HG03159 (cell line): Measurements from ENCODE around the gene TMEM52.

Experiments used
- ATAC-seq: cut with Tn5 transposase; IDR thresholded peaks from one replicate; pipeline ENCODE4 v1.9.1; 2021; ENCODE audit warnings: mild to moderate bottlenecking, moderate library complexity; ENCODE audit not compliant: unreplicated experiment

The TMEM52 gene

DNA sequence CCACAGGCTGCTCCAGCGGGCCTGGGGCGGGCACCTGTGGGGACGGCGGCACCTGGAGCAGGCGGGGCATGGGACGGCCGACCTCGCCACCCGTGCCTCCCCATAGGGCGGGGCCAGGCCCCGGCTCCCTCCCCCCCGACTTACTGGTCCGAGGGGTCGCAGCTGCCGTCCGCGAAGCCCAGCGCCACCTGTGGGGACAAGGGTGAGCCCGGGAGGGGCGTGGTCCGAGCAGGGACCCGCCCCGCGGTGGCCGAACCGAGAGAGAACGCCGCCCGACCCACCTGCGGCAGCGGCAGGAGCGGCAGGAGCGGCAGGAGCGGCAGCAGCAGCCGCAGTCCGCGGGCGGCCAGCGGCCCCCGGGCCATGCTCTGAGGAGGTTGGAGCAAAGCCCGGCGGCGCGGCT, at the start of gene TMEM52:
TSS of gene TMEM52 (minus strand) at position 379 of the 403 bp plus-strand sequence. CDS start at position 365, 14 bp downstream.
- peak; percentile 27 for ATAC-seq

DNA sequence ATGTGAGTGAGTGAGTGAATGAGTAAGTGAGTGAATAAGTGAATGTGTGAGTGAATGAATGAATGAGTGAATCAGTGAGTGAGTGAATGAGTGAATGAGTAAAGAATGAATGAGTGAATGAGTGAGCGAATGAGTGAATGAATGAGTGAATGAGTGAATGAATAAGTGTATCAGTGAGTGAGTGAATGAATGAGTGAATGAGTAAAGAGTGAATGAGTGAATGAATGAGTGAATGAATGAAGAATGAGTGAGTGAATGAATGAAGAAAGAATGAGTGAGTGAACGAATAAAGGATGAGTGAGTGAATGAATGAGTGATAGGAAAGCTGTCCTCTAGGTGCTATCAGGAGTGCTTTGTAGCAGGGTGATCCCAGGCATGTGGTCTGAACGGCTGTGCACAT, 48.8 kb upstream of the TMEM52 start:
- ATAC-seq, result no peak

DNA sequence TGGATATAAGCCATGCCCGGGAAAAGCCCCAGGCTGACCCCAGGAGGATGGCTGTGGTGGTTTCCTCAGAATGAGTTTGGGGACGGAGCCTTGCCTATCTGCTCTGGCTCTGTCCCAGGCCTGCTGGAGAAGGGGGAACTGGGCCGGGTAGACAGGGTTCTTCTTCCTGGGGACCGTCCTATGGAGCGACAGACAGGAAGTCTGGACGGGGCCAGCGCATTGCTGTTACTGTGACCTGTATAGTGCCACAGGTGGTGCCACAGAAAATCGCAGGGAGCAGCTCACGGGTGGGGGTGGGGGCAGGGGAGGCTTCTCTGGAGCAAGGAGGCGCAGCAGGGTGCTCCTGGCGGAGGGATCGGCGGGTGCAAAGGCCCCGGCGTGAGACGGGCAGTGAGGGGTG, 48.1 kb upstream of the TMEM52 start:
- ATAC-seq, result no peak

DNA sequence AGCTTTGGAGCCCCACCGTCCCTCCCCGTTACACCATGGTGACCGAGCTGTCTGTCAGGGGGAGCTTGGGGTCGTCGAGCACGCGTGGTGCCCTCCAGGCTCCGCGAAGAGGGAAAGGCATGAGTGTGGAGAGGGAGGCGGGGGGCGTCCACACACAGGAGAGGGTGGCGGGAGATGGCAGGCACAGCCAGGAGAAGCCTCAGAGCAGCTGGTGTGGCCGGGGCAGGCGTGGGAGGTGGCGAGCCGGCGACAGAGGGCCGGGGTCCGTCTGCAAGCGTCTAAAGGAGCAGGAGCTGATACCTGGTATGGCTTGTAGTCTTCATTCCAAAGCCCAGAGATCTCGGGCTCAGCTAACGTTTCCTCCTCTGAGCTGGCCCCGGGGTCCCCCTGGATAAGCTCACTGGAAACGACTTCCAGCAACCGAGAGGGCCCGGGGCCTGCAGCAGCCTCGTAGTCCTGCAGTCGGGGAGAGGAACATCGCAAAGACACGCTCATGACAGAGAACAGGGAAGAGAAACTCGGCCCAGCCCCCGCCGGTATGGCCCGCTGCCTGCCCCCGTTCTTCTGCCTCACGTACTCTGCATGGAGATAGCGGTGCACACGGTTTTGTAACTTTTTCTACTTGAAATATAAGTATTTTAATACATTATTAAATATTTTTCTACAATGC, 47.1 kb upstream of the TMEM52 start:
- no peak for ATAC-seq

DNA sequence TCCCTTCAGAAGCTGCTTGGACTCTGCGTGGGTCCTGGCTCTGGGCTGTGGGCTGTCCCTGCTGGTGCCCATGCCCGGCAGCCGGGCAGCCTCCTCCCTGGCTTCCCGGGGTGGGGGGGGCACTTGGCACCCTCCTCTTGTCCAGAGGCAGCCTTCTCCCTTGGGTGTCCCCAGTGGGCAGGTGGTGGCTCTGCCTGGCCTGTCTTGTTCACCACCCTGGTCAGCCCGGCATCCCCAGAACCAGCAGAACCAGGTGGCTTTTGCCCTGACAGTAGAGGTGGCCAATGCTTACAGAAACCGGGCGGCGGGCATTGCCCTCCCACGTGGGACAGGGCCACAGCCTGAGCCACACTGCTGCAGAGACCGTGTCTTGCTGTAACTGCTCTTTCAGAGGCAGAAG, 46.5 kb upstream of the TMEM52 start:
- ATAC-seq, result no peak

DNA sequence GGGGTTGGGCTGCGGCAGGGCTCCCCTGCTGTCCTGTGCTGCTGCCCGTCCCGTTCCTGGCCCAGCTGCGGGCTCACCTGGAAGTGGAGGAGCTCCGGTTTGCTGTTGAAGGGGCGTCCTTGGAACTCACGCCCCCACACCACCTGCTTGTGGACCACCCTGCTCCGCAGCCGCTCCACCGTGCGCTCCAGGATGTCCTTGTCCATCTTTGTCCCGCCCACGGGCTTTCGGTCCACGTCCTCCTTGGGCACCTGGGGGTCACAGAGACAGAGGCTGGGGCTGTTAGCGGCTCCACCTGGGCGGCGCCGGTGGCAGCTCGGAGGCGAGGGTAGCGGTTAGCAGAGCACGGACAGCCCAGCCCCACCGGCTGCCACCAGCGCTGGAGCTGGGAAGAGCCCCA, 45.7 kb upstream of the TMEM52 start:
- no peak for ATAC-seq

DNA sequence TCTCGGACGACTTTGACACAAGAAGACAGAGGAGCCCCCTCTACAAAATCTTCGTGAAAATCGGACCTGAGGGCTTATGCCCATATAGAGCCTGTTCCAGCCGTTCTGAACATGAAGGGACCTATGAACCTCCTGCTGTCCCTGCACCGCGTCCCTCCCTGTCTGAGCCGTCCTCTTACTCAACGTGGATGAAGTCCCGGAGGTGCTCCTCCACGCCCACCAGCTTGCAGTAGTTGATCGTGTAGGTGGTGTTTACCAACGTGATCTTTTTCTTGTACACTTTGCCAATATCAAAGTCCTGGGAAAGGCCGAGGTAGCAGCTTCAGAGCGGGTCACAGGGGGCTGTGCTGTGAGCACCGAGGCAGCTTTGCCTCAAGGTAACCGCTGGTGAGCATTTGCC, 44.5 kb upstream of the TMEM52 start:
- no peak for ATAC-seq

DNA sequence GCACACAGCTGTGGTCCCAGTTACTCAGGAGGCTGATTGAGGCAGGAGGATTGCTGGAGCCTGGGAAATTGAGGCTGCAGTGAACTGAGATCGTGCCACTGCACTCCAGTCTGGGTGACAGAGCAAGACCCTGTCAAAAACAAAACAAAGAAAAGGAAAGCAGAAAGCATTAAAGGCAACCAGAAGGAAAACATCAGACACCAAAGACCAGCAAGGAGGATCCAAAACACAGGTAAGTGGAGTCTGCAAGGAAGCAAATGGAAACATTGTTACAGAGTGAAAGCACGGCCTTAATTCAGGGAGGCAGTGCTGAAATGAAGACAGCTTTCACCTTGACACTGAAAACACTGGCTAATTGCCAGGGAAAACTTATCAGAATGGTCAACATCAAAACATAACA, 43.7 kb upstream of the TMEM52 start:
- no peak for ATAC-seq

DNA sequence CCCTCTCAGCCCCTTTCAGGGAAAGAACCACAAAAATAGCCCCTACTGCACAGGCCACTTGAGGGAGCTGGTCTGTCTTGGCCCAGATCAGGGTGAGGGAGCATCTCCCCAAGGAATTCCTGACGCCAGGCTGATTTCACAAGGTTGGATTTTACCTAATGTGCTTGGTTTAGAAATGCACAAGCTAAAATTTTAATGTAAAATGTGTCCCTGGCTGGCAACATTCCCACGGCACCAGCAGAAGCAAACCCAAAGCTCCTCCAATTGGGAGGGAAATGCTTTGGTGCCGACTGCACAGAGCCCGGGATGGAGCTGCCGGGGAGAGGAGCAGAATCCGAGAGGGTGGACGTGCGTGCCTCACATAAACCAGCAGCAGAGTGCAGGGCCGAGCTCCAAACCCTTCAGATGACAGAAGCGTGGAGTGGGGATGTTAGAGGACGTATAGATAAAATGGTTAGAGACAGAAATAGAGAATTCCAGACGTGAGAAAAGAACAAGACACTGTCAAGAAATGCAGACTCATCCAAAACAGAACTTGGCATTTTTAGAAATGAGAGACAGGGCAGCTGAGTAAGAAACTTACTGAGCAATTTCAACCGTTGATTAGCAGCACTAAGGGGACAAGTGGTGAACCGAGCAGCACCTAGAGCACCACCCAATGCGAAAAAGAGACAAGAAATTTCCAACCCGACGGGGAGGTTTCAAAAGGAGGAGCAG, 41.6 kb upstream of the TMEM52 start:
- no peak for ATAC-seq

DNA sequence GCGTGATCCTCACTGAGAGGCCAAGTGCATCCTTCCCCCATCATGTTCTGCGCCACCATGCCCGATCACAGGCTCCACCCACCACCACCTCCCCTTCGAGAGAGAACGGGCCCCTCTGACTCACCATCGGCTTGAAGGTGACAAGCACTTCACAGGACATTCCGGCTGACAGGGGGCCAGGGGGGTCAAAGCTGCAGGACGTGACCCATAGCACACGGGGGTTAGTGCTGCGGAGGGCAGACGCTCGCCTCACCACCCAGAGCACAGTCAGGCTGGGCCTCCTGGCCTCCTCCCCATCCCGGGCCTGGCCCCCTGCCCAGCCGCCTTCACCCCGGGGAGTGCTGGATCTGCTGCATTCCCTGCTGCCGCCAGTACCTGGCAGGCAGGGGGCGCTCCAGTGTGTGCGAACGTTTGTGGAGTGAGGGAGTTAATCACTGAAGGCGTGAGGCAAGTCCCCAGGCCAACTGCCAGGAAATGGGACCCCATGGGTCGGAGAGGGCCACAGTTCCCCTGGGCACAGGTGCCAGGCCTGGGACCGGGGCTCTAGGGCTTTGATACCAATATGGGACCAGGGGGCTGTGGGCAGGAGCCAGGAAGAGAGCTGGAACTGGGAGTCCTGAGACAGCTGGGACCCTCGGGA, 40.9 kb upstream of the TMEM52 start:
- ATAC-seq, result no peak

DNA sequence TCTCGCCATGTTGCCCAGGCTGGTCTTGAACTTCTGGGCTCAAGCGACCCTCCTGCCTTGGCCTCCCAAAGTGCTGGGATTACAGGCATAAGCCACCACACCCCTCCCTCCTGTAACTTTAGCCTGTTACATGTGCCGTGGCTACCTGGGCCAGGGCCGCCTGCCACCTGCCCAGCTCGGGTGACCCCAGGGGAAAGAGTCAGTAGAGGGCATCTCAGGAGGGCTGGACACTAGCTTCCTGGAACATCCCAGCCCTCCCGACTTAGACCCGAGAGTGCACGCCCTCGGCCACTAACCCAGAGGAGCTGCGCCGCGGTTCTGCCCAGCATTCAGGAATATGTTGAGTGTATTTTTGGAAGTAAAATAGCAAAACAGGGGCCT, 40.4 kb upstream of the TMEM52 start:
- no peak for ATAC-seq

DNA sequence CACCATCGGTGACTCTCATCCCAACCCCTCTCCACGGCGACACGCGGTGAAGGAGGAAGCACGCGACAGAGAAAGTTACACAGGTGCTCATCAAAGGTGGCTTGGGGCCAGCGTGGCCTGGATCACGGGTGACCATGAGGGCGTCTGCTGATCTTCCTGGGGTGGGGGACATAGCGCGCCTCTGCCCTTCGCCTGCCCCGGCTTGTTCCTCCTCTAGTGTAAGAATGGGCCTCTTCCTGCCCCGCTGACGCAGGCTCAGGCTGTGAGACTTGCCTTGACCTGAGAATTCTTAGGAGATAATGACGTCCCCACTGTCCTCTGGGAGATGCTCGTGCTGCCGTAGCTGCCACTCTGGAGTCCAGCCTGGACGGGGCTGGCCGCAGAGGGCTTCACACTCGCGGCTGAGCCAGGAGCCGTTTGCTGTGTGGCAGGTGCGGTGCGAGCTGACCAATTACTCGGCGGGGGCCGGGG, 39.0 kb upstream of the TMEM52 start:
- no peak for ATAC-seq

DNA sequence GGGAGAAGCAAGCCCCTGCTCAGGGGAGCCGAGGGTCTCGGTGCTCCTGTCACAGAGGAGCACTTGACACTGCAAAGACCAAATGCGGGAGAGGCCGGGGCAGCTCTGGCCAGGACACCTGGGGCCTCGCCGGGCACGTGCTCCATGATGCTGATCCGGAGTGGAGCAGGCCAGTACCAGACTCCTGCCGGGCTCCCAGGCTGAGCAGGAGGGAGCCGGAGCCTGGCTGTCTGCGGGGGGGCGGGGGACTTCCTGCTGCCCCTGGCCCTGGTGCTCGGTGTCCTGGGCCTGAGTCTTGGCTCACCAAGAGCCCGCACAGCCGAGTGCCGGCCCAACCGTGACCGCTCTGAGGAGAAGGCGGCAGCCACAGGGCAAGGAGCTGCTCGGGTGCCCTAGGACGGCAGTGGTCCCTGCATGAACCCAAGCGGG, 38.5 kb upstream of the TMEM52 start:
- no peak for ATAC-seq

DNA sequence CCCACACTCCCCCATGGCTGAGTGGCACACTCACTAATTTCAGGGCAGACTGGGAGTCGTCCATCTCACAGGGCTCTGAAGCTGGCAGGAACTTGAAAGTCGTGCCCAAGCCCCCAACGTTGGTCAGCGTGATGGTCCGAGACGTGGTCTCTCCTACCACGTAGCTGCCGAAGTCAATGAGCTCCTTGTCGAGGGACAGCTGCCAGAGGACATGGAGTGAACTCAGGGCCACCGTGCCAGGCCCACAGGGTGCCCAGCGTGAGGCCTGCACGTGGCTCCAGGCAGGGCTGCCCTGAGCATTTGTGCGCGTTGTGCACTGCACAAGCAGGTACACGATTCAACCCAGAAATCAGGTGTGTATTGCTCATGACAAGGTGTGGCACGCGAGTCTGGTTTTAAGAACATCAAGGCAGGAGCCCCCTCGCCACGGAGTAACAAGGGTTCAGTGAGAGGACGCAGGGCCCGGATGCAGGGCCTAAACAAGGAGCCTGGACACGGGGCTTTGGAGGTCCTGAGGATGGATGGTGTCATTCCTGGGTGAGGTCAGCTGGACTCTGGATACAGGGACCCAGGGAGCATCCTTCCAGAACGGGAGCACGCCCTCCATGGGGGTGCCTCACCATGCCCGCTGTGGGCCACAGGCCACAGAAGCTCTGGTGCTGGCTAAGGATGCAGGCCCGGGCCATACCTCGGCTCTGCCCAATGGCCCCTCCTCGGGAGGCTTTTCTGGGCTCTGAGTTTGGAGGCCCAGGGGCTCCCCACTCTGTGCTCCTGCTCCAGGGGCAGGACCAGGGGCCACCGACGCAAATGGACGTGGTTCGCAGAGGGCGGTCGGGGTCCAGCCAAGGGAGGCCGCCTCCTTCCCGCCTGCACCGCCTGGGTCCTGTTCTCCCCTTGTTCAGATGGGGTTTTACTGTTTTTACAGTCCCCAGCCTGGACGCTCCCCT, 37.8 kb upstream of the TMEM52 start:
- no peak for ATAC-seq

DNA sequence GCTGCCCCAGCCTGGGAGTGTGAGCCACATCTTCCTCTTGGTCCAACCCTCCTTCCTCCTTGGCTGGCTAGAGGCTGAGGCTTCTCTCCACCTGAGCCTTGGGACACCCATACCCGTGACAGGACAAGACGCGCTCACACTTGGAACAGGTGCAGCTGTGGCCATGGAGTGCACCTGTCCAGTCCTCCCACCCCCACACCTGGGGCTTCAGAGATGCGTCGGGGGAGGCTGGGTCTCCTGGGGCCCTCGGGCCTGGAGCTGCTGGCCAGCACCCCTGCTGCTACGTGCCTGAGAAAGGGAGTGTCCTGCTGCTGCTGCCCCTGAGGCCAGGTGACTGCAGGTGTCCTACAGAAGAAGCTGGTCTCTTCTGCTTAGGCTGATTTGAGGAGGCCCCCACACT, 37.0 kb upstream of the TMEM52 start:
- no peak for ATAC-seq

DNA sequence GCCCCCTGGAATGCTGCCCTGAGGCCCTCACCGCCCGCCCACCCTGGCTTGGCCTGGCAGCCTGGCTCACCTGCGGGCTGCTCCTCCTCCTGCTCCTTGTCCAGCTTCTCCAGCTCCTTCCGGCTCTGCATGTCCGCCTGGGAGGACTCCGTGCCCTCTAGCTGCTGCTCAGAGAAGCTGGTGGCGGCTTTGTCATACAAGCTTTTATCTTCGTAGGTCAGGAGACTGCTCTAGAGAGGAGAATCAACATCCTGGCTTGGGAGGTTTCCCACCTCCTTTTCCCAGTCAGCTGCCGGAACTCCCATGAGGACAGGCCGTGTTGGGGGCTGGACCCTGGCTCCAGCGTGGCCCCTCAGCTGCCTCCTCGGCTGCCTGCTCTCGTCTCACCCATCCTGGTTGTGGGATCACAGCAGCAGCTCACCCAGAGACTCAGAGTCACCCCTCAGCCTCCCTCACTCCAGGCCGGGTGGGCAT, 36.6 kb upstream of the TMEM52 start:
- ATAC-seq, result no peak

DNA sequence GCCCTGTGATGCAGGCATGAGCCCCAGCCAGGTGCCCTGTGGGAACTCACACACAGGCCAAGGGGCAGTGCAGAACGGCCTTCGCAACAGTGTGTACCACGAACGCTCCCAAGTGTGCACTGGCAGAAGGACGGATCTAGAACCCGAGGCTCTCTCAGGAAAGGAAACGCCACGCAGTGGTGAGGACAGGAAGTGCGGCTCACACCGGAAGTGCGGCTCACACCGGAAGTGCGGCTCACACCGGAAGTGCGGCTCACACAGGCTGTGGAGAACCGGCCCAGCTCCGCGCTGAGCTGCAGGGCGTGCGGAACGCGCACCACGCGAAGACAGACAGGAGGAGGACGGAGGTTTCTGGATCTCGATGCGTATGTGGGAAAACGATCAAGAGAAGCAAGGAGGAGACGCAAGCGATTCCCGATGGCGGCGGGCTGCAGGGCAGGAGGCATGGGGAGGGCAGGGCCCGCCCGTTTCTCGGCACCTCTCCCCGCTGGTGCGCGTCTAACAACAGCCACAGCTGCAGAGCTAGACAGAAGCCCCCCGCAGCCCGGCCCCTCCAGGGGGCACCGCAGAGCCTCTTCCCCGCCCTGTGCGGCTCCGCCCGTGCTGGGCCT, 35.9 kb upstream of the TMEM52 start:
- ATAC-seq, result no peak

DNA sequence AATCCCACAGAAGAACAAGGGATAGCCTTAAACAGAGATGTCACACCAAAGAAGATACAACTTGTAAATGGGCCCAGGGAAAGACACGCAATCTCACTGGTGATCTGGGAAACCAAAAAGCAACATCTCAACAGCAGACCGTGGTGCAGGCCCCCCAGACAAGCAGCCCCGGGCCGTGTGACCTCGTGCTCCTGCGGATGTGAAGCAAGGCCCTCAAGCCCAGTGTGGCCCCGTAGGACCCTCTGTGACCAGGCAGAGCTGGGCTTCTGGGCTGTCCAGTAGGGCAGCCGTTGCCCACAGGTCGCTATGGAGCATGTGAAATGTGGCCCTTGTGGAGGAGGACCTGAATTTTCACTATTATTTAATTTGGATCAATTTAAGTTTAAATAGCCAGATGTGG, 34.9 kb upstream of the TMEM52 start:
- no peak for ATAC-seq

DNA sequence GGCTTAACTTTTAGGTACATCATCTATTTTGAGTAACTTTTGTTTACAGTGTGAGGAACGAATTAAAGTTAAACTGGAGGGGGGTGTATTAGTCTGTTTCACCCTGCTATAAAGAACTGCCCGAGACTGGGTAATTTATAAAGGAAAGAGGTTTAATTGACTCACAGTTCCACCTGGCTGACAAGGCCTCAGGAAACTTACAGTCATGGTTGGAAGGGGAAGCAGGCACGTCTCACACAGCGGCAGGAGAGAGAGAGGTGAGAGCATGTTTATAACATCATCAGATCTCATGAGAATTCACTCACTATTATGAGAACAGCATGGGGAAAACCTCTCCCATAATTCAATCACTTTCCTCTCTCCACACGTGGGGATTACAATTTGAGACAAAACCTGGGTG, 31.9 kb upstream of the TMEM52 start:
- no peak for ATAC-seq

DNA sequence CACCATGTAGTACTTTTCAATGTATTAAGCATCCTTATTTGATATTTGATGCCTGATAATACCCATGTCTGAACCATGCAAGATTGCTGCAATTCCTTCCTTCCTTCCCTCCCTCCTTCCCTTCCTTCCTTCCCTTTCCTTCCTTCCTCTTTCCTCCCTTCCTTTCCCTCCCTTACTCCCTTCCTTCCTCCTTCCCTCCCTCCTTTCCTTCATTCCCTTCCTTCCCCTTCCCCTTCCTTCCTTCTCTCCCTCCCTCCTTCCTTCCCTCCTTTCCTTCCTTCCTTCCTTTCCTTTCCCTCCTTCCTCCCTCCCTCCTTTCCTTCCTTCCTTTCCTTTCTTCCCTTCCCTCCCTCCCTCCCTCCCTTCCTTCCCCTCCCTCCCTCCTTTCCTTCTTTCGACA, 29.7 kb upstream of the TMEM52 start:
- no peak for ATAC-seq
